B cell (primary cell): ENCODE results near the gene ZNF679.

Experiments used
- EZH2 ChIP-seq: IDR thresholded peaks from 2 replicates; pipeline ENCODE4 v1.6.1; 2012; ENCODE audit warnings: borderline replicate concordance, low read depth, mild to moderate bottlenecking, moderate library complexity, low read length; ENCODE audit not compliant: insufficient read depth, poor library complexity, severe bottlenecking
- TF ChIP-seq, protein P1 (sequence below): fragments of 200-600 bp; IDR thresholded peaks from one replicate; pipeline ENCODE4 v1.8.0; 2022; ENCODE audit warnings: antibody characterized with exemption, mild to moderate bottlenecking

DNA sequence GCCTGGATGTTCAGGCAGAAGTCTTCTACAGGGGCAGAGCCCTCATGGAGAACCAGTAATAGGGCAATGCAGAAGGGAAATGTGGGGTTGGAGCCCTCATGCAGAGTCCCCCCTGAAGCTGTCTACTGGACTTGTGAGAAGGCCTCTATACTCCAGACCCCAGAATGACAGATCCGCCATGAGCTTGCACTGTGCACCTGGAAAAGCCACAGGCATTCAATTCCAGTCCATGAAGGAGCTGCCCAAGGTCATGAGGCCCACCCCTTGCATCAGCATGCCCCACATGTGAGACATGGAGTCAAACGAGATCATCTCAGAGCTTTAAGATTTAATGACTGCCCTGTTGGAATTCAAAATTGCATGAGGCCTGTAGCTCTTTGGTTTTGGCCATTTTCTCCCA, 4.9 kb upstream of the ZNF679 start:
- no peak for TF ChIP-seq EZH2
- TF ChIP-seq, protein P1, sequence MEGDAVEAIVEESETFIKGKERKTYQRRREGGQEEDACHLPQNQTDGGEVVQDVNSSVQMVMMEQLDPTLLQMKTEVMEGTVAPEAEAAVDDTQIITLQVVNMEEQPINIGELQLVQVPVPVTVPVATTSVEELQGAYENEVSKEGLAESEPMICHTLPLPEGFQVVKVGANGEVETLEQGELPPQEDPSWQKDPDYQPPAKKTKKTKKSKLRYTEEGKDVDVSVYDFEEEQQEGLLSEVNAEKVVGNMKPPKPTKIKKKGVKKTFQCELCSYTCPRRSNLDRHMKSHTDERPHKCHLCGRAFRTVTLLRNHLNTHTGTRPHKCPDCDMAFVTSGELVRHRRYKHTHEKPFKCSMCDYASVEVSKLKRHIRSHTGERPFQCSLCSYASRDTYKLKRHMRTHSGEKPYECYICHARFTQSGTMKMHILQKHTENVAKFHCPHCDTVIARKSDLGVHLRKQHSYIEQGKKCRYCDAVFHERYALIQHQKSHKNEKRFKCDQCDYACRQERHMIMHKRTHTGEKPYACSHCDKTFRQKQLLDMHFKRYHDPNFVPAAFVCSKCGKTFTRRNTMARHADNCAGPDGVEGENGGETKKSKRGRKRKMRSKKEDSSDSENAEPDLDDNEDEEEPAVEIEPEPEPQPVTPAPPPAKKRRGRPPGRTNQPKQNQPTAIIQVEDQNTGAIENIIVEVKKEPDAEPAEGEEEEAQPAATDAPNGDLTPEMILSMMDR = no peak
